Lung (tissue), 12 donors: ENCODE results near the gene MED20. TPM values are rescaled to one million over a fixed set of nuclear protein-coding genes. Genes with fewer than 3 reads are reported as not detected.

Experiments
- ATAC-seq: fragments of 200-7000 bp; cut with Tn5 transposase; one replicate; pipeline ENCODE4 v1.9.1; 2020; ENCODE audit warnings: moderate number of reproducible peaks; ENCODE audit not compliant: insufficient read depth, low FRiP score
- DNase-seq, 3 donors: peaks; one replicate each; pipeline ENCODE4 v3.0.0-alpha.2; 2013 to 2017
- H3K27ac ChIP-seq, 2 donors: one replicate each; pipeline ENCODE4 v1.5.1; 2013; ENCODE audit warnings: mild to moderate bottlenecking in 2 of 2, moderate library complexity in 2 of 2, control low read depth in 1 of 2, inconsistent platforms in 1 of 2, low read depth in 1 of 2, low read length in 1 of 2
- H3K27me3 ChIP-seq, 3 donors: one replicate each; pipeline ENCODE4 v1.5.1; 2013; ENCODE audit warnings: low read length in 2 of 3; ENCODE audit not compliant: control insufficient read depth in 3 of 3, insufficient read depth in 3 of 3
- H3K36me3 ChIP-seq, 4 donors: one replicate each; pipeline ENCODE4 v1.5.1; 2013; ENCODE audit warnings: low read length in 4 of 4, mild to moderate bottlenecking in 1 of 4, moderate library complexity in 1 of 4; ENCODE audit not compliant: control insufficient read depth in 4 of 4, insufficient read depth in 4 of 4
- H3K4me1 ChIP-seq, 5 donors: one replicate each; pipeline ENCODE4 v1.5.1; 2013; ENCODE audit warnings: low read length in 5 of 5, mild to moderate bottlenecking in 2 of 5, moderate library complexity in 1 of 5; ENCODE audit not compliant: control insufficient read depth in 5 of 5, insufficient read depth in 5 of 5
- H3K4me3 ChIP-seq: one replicate; pipeline ENCODE4 v1.5.1; 2013; ENCODE audit warnings: mild to moderate bottlenecking, control low read depth, moderate library complexity
- H3K9ac ChIP-seq, 2 donors: one replicate each; pipeline ENCODE4 v1.5.1; 2013; ENCODE audit warnings: low read length in 2 of 2, control low read depth in 1 of 2; ENCODE audit not compliant: insufficient read depth in 1 of 2
- H3K9me3 ChIP-seq, 4 donors: one replicate each; pipeline ENCODE4 v1.5.1; 2013; ENCODE audit warnings: low read length in 3 of 4, mild to moderate bottlenecking in 1 of 4, moderate library complexity in 1 of 4; ENCODE audit not compliant: control insufficient read depth in 4 of 4, insufficient read depth in 3 of 4
- WGBS, 2 donors: extraction: QIAGEN DNeasy Blood & Tissue Kit; methylation state at CpG; one replicate each; pipeline ENCODE4 v1.1.7; 2013; 5-methylcytosine and 5-hydroxymethylcytosine counted together
- polyA plus RNA-seq, 2 donors: library from polyadenylated mRNA; stranded (reverse); fragments of 200-250 nt; gene quantifications; one replicate each; pipeline ENCODE4 v1.2.1, GENCODE V29; 2013
- total RNA-seq, 2 donors: library from RNA; depleted of rRNA in 1 of 2; stranded (reverse); fragments of >200 nt in 1 of 2; gene quantifications; one replicate each; pipeline ENCODE4 v1.2.1, GENCODE V29; 2014 to 2021
- TF ChIP-seq, protein P1 (sequence below): IDR thresholded peaks from 2 replicates; pipeline ENCODE4 v1.5.1; 2012; ENCODE audit warnings: mild to moderate bottlenecking; ENCODE audit errors: control extremely low read depth, extremely low read depth
- donor health status: control.
- donor health status: control.
- donor health status: Bipolar disorder and iron deficiency.
- donor health status: healthy.
- donor health status: DM: yes; HTN: yes; CAD: no.

MED20 gene
- total and polyA plus RNA-seq, 4 donors = 7.0 to 20.4 (median 15.2) TPM

DNA sequence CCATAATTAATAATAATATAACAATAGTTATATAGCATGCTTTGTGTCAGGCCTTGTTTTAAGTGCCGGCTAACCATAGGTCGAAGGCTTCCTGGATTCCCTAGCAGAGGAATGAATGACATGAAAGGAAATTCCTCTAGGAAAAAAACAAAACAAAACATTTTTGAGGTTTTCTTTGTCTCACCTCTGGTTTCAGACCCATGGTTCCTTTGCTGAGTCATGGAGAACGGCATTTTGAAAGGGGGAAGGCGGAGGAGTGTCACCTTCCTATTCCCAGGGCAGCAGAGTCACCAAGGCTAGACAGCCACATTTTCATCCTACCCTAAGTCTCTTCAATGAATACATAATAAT lies 46.0 kb upstream of the MED20 start:
- ATAC-seq = no peak
- peaks cover 0 to 3% (median 0%) of the 10 kb centered on the region in 4 donors for H3K36me3 ChIP-seq
- H3K9me3 ChIP-seq = no peaks in the 10 kb centered on the region
- WGBS, 2 donors = 38 to 54% methylated on average over 4 of the region's 4 CpGs
- TF ChIP-seq, protein P1, sequence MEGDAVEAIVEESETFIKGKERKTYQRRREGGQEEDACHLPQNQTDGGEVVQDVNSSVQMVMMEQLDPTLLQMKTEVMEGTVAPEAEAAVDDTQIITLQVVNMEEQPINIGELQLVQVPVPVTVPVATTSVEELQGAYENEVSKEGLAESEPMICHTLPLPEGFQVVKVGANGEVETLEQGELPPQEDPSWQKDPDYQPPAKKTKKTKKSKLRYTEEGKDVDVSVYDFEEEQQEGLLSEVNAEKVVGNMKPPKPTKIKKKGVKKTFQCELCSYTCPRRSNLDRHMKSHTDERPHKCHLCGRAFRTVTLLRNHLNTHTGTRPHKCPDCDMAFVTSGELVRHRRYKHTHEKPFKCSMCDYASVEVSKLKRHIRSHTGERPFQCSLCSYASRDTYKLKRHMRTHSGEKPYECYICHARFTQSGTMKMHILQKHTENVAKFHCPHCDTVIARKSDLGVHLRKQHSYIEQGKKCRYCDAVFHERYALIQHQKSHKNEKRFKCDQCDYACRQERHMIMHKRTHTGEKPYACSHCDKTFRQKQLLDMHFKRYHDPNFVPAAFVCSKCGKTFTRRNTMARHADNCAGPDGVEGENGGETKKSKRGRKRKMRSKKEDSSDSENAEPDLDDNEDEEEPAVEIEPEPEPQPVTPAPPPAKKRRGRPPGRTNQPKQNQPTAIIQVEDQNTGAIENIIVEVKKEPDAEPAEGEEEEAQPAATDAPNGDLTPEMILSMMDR = no peak
- H3K27me3 ChIP-seq = no peaks in the 10 kb centered on the region
- no peak overlapping the region for H3K27ac ChIP-seq
- peaks cover 0 to 20% (median 0%) of the 10 kb centered on the region in 5 donors for H3K4me1 ChIP-seq
- H3K9ac ChIP-seq = no peak overlapping the region
- DNase-seq = no peak
- H3K4me3 ChIP-seq = no peak overlapping the region

DNA sequence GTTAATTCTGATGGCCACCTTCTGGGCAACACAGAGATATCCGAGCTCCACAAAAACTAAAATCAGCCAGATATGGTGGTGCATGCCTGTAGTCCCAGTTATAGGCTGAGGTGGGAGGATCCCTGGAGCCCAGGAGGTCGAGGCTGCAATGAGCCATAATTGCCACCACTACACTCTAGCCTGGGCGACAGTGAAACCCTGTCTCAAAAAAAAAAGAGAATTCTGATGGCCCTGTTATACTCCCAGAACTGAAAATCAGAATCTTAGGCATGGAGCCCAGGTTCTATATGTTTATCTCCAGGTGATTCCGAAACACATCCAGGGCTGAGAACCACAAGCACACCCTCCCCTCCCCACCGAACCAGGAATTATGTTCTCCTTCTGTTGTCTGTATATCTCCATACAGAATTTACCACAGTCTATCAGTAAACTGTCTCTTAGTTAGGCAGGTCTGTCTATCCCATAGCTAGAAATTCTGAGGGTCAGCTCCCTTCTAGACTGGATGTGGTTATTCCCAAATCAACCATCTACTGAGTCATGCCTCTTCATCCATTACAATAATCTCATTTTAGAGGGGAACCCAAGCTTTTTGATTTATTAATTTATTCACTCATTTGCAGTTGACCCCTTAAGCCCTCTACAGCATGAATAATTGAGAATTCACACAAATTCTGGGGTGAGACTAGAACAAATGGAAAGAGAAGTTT lies 45.4 kb upstream of the MED20 start:
- no peak overlapping the region for H3K4me3 ChIP-seq
- H3K36me3 ChIP-seq = peaks cover 0 to 3% (median 0%) of the 10 kb centered on the region in 4 donors
- H3K27ac ChIP-seq = no peak overlapping the region
- H3K4me1 ChIP-seq = peaks cover 0 to 23% (median 0%) of the 10 kb centered on the region in 5 donors
- ATAC-seq (no peak), DNase-seq (no peak)
- H3K9me3 ChIP-seq = no peaks in the 10 kb centered on the region
- WGBS, 2 donors = 73 to 90% methylated on average over 4 to 5 of the region's 5 CpGs
- H3K27me3 ChIP-seq = no peaks in the 10 kb centered on the region
- no peak overlapping the region for H3K9ac ChIP-seq
- TF ChIP-seq, protein P1 = no peak

- H3K36me3 ChIP-seq = peaks cover 0 to 4% (median 0%) of the 10 kb centered on the region in 4 donors
- H3K4me1 ChIP-seq = peaks cover 0 to 22% (median 0%) of the 10 kb centered on the region in 5 donors
- H3K27ac ChIP-seq = peak overlapping the region in 1 of 2 donors; percentile 12
- ATAC-seq = no peak
- no peak overlapping the region for H3K4me3 ChIP-seq
- no peaks in the 10 kb centered on the region for H3K27me3 ChIP-seq
- DNase-seq = no peak
- H3K9ac ChIP-seq = no peak overlapping the region
- H3K9me3 ChIP-seq = no peaks in the 10 kb centered on the region
- 69 to 74% methylated on average over 11 of the region's 11 CpGs for WGBS, 2 donors
- TF ChIP-seq, protein P1 = no peak
These were observed 44.7 kb upstream of the MED20 start for GRCh38 chr6:41965429-41966213.
